Prostate gland (tissue), 2 donors: ENCODE results near the gene RAB3GAP1. TPM values are rescaled to one million over a fixed set of nuclear protein-coding genes. Genes with fewer than 3 reads are reported as not detected.
A peak's percentile ranks its signal among the peaks of the same experiment; 100 is the strongest.

Source experiments
- DNase-seq: peaks from one replicate; pipeline ENCODE4 v3.0.0-alpha.2; 2019; ENCODE audit warnings: low spot score
- H3K27ac ChIP-seq, 2 donors: fragments of 200-600 bp; sonication (generic); 2 replicates each; pipeline ENCODE4 v1.5.1; 2017 to 2019
- H3K27me3 ChIP-seq: fragments of 200-600 bp; sonication (generic); replicated peaks from 2 replicates; pipeline ENCODE4 v1.5.1; 2019; ENCODE audit not compliant: insufficient read depth
- H3K36me3 ChIP-seq, 2 donors: fragments of 200-600 bp; sonication (generic); 1 replicate in 1 of 2; 2 replicates in 1 of 2; pipeline versions ENCODE4 v1.5.1 to v1.8.1; 2017 to 2019
- H3K4me1 ChIP-seq: fragments of 200-600 bp; sonication (generic); replicated peaks from 2 replicates; pipeline ENCODE4 v1.5.1; 2019
- H3K4me3 ChIP-seq, 2 donors: fragments of 200-600 bp; sonication (generic); 2 replicates each; pipeline ENCODE4 v1.5.1; 2017 to 2019
- H3K9me3 ChIP-seq: fragments of 200-600 bp; sonication (generic); 2 replicates; pipeline ENCODE4 v1.5.1; 2017
- POLR2A ChIP-seq: fragments of 450-650 bp; IDR thresholded peaks from one replicate; pipeline ENCODE4 v1.6.1; 2016; ENCODE audit warnings: antibody characterized with exemption, mild to moderate bottlenecking
- POLR2AphosphoS5 ChIP-seq: sonication (generic); formaldehyde crosslinking; IDR thresholded peaks from one replicate; pipeline ENCODE4 v1.6.1; 2017; ENCODE audit warnings: antibody characterized with exemption
- WGBS: methylation state at CpG from one replicate; pipeline ENCODE4 v1.1.5; 2018; 5-methylcytosine and 5-hydroxymethylcytosine counted together
- intact Hi-C: fragments of 100-400 bp; cut with DNase I; formaldehyde crosslinking; loops from one replicate; pipeline ENCODE4 v1.14.2; 2022
- total RNA-seq, 2 donors: library from RNA; depleted of rRNA; stranded (reverse); fragments of >200 nt; gene quantifications; one replicate each; pipeline ENCODE4 v1.1.0, GENCODE V29; 2016
- TF ChIP-seq, protein P1 (sequence below), 4 experiments: fragments of 200-600 bp in 2 of 4; fragments of 450-650 bp in 2 of 4; sonication (generic) in 2 of 4; IDR thresholded peaks; 1 replicate in 3 of 4; 2 replicates in 1 of 4; pipeline ENCODE4 v1.5.1; 2016 to 2019; ENCODE audit warnings: antibody characterized with exemption in 4 of 4, mild to moderate bottlenecking in 2 of 4, moderate library complexity in 2 of 4

The RAB3GAP1 gene
- total RNA-seq, 2 donors from 2014 or later = 43.4 to 54.6 TPM

DNA sequence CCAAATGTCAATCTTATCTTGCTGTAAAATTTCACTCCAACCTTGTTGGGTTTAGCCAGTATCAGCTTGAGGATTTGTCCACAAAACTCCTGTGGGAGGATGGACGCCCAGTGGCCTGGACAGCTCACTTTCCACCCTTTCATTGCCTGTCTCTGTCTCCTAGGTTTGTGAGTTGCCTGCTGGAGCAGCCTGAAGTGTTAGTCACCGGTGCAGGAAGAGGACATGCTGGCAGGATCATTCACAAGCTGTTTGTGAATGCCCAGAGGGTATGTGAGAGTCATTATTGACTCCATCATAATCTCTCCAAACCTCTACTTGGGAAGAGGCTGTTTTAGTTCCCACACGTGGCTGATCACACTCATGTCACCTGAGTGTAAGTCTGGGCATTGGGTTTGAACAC is 112.3 kb downstream of the RAB3GAP1 start:
- Histone ChIP-seq H3K27ac (no peak overlapping the region), H3K36me3 (peaks cover 0 to 11% of the 10 kb centered on the region in 2 donors), H3K27me3 (no peaks in the 10 kb centered on the region), H3K4me3 (no peak overlapping the region), H3K9me3 (no peaks in the 10 kb centered on the region), H3K4me1 (no peaks in the 10 kb centered on the region)
- peak; percentile 4 for TF ChIP-seq POLR2AphosphoS5
- TF ChIP-seq, protein P1, sequence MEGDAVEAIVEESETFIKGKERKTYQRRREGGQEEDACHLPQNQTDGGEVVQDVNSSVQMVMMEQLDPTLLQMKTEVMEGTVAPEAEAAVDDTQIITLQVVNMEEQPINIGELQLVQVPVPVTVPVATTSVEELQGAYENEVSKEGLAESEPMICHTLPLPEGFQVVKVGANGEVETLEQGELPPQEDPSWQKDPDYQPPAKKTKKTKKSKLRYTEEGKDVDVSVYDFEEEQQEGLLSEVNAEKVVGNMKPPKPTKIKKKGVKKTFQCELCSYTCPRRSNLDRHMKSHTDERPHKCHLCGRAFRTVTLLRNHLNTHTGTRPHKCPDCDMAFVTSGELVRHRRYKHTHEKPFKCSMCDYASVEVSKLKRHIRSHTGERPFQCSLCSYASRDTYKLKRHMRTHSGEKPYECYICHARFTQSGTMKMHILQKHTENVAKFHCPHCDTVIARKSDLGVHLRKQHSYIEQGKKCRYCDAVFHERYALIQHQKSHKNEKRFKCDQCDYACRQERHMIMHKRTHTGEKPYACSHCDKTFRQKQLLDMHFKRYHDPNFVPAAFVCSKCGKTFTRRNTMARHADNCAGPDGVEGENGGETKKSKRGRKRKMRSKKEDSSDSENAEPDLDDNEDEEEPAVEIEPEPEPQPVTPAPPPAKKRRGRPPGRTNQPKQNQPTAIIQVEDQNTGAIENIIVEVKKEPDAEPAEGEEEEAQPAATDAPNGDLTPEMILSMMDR (IDR thresholded peaks at IDR 0.05) = no peak
- no peak for TF ChIP-seq POLR2A
- WGBS = 38% methylated on average over 3 of the region's 3 CpGs
- intact Hi-C loops = no loop called here
- DNase-seq = no peak

DNA sequence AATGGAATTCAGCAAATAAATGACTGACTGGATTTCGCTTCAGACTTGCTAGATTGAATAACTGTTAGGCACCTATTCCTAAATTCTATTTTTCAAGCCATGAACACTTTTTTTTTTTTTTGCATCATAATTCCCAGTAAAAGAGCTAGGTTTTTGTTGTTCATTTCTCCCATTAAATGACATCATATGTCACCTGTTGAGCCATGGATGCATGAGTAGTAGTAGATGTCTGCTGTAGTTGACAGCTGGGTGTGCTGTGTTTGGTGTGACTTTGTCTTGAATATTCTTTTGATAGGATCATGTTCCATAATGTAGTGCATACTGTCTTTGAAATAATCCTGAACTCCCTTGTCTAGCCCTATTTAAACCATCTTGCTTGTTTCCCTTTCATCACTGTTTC is 115.2 kb downstream of the RAB3GAP1 start:
- Histone ChIP-seq H3K27ac (no peak overlapping the region), H3K27me3 (no peaks in the 10 kb centered on the region), H3K4me1 (no peaks in the 10 kb centered on the region), H3K9me3 (no peaks in the 10 kb centered on the region), H3K36me3 (peaks cover 0 to 11% of the 10 kb centered on the region in 2 donors), H3K4me3 (no peak overlapping the region)
- intact Hi-C loops = no loop called here
- TF ChIP-seq POLR2A (no peak), POLR2AphosphoS5 (no peak)
- TF ChIP-seq, protein P1 (IDR thresholded peaks at IDR 0.05) = no peak
- DNase-seq = no peak
- WGBS = 98% methylated on average over 1 of the region's 1 CpG

DNA sequence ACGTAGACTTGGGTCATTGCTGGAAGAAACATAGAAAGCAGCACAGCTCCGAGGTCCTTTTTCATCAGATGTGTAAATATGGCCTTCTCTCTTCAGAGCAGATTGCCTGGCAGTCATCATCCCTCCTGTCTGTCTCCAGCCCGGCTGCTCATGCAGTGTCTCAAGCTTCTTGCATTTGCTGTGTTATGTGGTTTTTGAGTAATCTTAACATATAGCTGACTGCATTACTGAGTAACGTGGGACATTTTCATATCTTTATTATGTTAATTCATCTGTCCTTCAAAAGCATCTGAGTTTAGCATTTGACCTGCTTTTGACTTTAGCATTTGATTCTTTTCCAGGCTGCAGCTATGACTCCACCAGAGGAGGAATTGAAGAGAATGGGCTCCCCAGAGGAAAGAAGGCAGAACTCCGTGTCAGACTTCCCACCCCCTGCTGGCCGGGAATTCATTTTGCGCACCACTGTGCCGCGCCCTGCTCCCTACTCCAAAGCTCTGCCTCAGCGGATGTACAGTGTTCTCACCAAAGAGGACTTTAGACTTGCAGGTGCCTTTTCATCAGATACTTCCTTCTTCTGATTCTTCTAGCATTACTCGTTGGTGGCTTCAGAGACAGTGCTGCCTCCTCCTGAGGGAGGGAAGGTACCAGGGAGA is 116.2 kb downstream of the RAB3GAP1 start:
- no peaks in the 10 kb centered on the region for H3K9me3 ChIP-seq
- no peaks in the 10 kb centered on the region for H3K27me3 ChIP-seq
- intact Hi-C loops = no loop called here
- H3K4me1 ChIP-seq = no peaks in the 10 kb centered on the region
- no peak for DNase-seq
- peaks cover 0 to 11% of the 10 kb centered on the region in 2 donors for H3K36me3 ChIP-seq
- no peak overlapping the region for H3K4me3 ChIP-seq
- H3K27ac ChIP-seq = no peak overlapping the region
- no peak for TF ChIP-seq POLR2A
- TF ChIP-seq, protein P1 (IDR thresholded peaks at IDR 0.05) = no peak
- WGBS = 90% methylated on average over 11 of the region's 11 CpGs

DNA sequence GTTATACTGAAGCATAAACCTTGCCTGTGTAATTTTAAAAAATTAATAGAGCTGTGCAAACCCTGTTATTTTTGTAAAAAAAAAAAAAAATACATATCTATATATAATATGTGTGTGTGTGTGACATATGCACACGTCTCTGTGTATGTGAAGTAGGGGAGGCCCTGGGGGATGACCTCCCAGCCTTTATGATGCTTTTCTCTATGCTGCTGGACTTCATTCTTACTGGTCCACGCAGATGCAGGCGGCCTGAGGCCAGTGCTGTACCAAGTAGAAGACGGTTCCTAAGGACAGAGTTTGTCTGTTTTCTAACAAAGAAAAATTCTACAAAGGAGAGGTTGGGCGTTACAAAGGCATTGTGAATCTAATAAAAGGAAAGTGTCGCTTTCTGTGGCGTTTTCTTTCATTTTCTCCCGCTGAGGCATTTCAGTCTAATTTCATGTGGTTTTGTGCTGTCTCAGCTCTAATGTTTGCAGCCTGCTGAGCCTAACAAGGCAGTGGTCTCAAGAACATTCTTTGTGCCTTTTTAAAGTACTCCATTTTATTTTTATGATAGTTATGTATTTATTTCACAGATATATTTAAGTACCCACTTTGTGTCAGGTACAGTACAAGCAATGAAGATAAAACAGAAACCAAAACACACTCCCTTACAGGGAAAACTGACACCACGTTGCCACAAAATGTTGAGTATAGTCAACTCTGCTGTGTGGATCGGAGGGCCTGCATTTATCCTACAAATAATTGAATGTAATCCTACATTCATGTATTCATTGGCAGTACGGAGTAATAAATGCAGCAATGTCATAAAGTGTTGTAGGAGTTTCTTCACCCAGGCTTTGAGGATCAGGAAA is 118.0 kb downstream of the RAB3GAP1 start:
- no peaks in the 10 kb centered on the region for H3K9me3 ChIP-seq
- H3K36me3 ChIP-seq = peaks cover 0 to 11% of the 10 kb centered on the region in 2 donors
- no peak overlapping the region for H3K4me3 ChIP-seq
- no peak overlapping the region for H3K27ac ChIP-seq
- H3K27me3 ChIP-seq = no peaks in the 10 kb centered on the region
- intact Hi-C loops = no loop called here
- DNase-seq = no peak
- TF ChIP-seq POLR2A (no peak), POLR2AphosphoS5 (no peak)
- TF ChIP-seq, protein P1 (IDR thresholded peaks at IDR 0.05) = no peak
- H3K4me1 ChIP-seq = no peaks in the 10 kb centered on the region
- WGBS = 92% methylated on average over 11 of the region's 11 CpGs
